Stimulated activated memory B cell treated with anti-CD40 and anti-IgM and Interleukin-4, amounts not matched to agents 10 μg/mL and 1 μg/mL and 100 μg/mL, for 72 hours (primary cell): ENCODE measurements around the gene DNAH10.
"Not testable (repeated sequence)": the region's sequence is repeated elsewhere in the genome, so short reads cannot be mapped to it uniquely, and the experiment has no call there.

Source experiments
- ATAC-seq: fragments of 150-1000 bp; cut with Tn5 transposase; 2 replicates; pipeline ENCODE4 v1.10.0; 2021
- H3K27ac Mint-ChIP-seq: one replicate; pipeline ENCODE4 v1.8.0; 2022; ENCODE audit warnings: mild to moderate bottlenecking, mixed read lengths
- H3K27me3 Mint-ChIP-seq: one replicate; pipeline ENCODE4 v1.8.0; 2022; ENCODE audit warnings: mixed read lengths
- H3K36me3 Mint-ChIP-seq: one replicate; pipeline ENCODE4 v1.8.0; 2022; ENCODE audit warnings: mixed read lengths
- H3K4me1 Mint-ChIP-seq: one replicate; pipeline ENCODE4 v1.8.0; 2022; ENCODE audit warnings: mixed read lengths
- H3K4me3 Mint-ChIP-seq: one replicate; pipeline ENCODE4 v1.8.0; 2022; ENCODE audit warnings: mild to moderate bottlenecking, moderate library complexity, mixed read lengths
- H3K9me3 Mint-ChIP-seq: one replicate; pipeline ENCODE4 v1.8.0; 2022; ENCODE audit warnings: mixed read lengths

Gene DNAH10

DNA sequence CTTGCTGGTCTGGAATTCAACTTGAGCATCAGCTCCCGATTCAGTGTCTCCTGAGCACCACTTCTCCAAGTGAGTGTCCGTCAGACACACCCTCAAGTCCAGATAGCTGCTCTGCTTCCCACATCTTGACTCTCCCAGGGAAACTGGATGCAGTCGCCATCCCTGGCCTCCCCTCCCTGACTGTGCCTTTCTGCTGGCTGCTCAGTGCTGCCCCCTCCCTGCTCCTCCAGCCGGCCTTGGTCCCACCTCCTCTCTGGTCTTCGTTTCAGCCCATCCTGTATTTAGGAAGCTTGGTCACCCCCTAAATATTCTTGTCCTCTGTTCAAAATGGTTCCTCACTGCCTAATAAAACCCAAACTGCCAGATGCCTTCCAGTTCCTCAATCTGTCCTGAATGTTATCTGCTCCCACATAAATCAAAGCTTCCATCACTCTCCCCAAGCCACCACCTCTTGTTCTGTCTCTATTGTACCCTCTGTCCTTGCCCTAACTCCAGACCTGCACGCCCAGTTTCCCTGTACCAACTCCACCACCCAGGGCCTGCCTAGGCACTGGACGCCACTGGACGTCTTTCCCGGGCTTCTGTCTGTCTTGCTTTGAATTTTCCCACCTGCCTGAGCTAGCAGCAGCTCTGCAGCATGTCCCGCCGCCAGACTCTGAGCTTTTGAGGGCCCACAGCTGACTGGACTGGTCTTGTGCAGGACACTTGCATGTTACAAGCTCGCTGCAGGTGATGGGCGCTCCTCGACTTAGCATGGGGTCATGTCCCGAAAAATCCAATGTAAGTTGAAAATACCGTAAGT lies 176.8 kb downstream of the DNAH10 start:
- Mint-ChIP-seq H3K27ac (peak overlapping the region; percentile 42), H3K36me3 (peaks cover 48% of the 10 kb centered on the region), H3K27me3 (no peaks in the 10 kb centered on the region), H3K9me3 (no peaks in the 10 kb centered on the region), H3K4me1 (peaks cover 22% of the 10 kb centered on the region), H3K4me3 (no peak overlapping the region)
- no peak for ATAC-seq

- H3K4me3 Mint-ChIP-seq = no peak overlapping the region
- H3K36me3 Mint-ChIP-seq = peaks cover 55% of the 10 kb centered on the region
- H3K27ac Mint-ChIP-seq = no peak overlapping the region
- no peaks in the 10 kb centered on the region for H3K9me3 Mint-ChIP-seq
- no peak for ATAC-seq
- H3K4me1 Mint-ChIP-seq = peaks cover 18% of the 10 kb centered on the region
- H3K27me3 Mint-ChIP-seq = no peaks in the 10 kb centered on the region
These were observed 177.9 kb downstream of the DNAH10 start for GRCh38 chr12:123939716-123940626.

DNA sequence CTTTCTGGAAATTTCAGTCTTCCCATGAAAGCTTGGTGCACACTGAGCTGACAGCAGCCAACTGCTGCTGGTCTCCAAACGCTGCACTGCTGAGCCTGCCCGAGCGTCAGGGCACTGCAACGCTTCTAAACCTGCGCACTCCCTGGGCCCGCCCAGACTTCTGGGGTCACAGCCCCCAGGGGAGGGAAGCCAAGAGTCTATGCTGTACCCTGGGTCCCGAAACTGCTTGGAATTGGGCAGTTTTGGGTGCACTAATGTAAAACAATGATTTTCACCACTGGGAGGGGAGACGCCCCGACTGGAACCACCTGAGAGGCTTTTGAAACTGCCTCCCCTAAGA lies 178.5 kb downstream of the DNAH10 start:
- no peak overlapping the region for H3K27ac Mint-ChIP-seq
- no peak for ATAC-seq
- peaks cover 55% of the 10 kb centered on the region for H3K36me3 Mint-ChIP-seq
- no peak overlapping the region for H3K4me3 Mint-ChIP-seq
- H3K27me3 Mint-ChIP-seq = no peaks in the 10 kb centered on the region
- no peaks in the 10 kb centered on the region for H3K9me3 Mint-ChIP-seq
- H3K4me1 Mint-ChIP-seq = peaks cover 18% of the 10 kb centered on the region

DNA sequence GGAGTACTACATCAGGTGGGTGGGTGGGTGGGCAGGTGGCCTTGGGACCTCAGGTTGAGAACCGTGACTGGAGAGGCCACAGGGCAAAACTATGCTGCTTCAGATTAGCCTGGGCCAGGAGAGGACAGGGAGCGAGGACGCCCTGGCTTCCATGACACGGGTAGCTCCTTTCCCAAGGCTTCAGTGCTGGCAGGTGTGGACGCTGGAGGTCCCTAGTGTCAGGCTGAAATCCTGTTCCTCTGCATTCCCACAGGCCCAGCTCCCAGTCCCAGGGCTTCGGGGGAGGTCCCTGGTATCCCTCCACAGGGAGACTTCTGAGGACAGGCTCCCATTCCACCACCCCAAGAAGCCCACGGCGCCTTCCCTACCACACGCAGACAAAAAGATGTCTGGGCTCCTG lies 178.9 kb downstream of the DNAH10 start:
- Mint-ChIP-seq H3K27me3 (no peaks in the 10 kb centered on the region), H3K27ac (no peak overlapping the region), H3K36me3 (peaks cover 58% of the 10 kb centered on the region), H3K4me1 (peaks cover 18% of the 10 kb centered on the region), H3K4me3 (no peak overlapping the region), H3K9me3 (no peaks in the 10 kb centered on the region)
- no peak for ATAC-seq

DNA sequence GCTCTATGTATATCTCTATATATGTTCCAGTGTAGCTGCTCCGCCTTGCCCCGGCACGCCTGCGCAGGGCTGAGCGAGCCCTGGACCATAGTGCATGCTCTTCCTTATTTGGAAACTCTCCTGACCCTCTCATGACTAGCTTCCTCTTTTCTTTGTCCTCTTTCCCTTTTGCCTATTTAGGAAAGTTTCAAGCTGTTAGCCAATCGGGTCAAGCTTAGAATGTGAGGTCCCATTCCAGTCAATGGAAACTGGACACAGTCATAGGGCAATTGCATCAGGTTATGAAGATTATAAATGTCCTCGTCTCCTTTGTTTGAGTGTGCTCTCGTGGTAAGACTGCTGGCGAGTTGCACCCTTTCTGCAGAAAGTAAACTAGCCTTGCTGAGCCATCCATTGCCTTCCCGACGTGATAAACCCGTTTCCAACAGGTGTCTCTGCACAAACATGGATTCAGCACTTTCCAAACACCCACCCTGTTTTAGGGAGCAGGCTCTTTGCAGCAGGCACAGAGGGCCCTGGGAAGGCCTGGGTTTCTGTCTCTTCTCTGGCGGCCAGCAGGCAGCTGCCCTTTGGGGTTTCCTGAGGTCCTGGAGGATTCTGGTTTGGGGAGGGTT lies 179.6 kb downstream of the DNAH10 start:
- Mint-ChIP-seq H3K36me3 (peaks cover 56% of the 10 kb centered on the region), H3K27ac (no peak overlapping the region)

DNA sequence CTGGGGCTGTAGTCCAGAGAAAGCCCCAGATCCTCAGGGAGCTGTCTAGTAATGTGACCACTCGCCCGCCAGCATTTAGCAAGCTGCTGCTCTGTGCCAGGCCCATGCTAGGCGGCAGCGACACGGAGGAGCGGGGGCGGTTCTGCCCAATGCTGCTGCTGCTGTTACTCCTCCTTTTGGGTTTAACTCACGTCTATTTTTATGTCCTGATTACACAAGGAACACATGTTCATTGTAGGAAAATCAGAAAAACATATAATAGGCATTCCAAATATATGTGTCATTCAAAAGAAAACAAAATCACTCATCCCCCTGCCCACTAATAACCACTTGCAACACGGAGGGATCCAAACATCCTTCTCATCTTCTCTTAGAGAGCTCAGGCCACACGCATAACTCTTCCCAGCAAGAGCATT lies 180.1 kb downstream of the DNAH10 start:
- H3K4me1 Mint-ChIP-seq = peaks cover 18% of the 10 kb centered on the region
- peaks cover 52% of the 10 kb centered on the region for H3K36me3 Mint-ChIP-seq
- no peaks in the 10 kb centered on the region for H3K27me3 Mint-ChIP-seq
- no peak for ATAC-seq
- no peak overlapping the region for H3K27ac Mint-ChIP-seq
- no peaks in the 10 kb centered on the region for H3K9me3 Mint-ChIP-seq
- H3K4me3 Mint-ChIP-seq = no peak overlapping the region

More for the DNA sequence above, 179.6 kb downstream of the DNAH10 start:
- peaks cover 18% of the 10 kb centered on the region for H3K4me1 Mint-ChIP-seq
- no peak overlapping the region for H3K4me3 Mint-ChIP-seq
- no peak for ATAC-seq
- no peaks in the 10 kb centered on the region for H3K27me3 Mint-ChIP-seq
- no peaks in the 10 kb centered on the region for H3K9me3 Mint-ChIP-seq

GRCh38 chr12:123942911-123943648 lies 181.0 kb downstream of the DNAH10 start:
- H3K9me3 Mint-ChIP-seq = no peaks in the 10 kb centered on the region
- ATAC-seq = no peak
- peaks cover 46% of the 10 kb centered on the region for H3K36me3 Mint-ChIP-seq
- no peaks in the 10 kb centered on the region for H3K27me3 Mint-ChIP-seq
- H3K27ac Mint-ChIP-seq = no peak overlapping the region
- peaks cover 12% of the 10 kb centered on the region for H3K4me1 Mint-ChIP-seq
- no peak overlapping the region for H3K4me3 Mint-ChIP-seq

DNA sequence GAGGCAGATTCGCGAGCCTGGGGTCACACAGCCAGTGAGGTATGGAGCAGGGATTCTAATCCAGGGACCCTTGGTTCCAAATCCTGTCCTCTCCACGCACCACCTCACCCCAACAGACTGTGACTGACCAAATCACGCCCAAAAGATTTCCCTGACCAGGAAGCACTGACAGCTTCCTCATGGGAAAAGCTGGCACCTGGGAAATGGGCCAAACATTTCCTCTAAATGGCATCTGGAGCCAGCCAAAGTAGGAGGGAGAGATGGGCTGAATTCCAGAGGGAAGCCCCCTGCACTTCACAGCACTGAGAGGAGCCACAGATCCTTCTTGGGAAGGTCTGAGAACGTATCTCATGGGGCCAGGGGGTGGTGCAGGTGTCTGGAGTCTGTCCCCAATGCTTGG lies 181.7 kb downstream of the DNAH10 start:
- H3K27ac Mint-ChIP-seq = no peak overlapping the region
- no peaks in the 10 kb centered on the region for H3K9me3 Mint-ChIP-seq
- no peak for ATAC-seq
- no peak overlapping the region for H3K4me3 Mint-ChIP-seq
- H3K4me1 Mint-ChIP-seq = peaks cover 4% of the 10 kb centered on the region
- peaks cover 46% of the 10 kb centered on the region for H3K36me3 Mint-ChIP-seq
- no peaks in the 10 kb centered on the region for H3K27me3 Mint-ChIP-seq

DNA sequence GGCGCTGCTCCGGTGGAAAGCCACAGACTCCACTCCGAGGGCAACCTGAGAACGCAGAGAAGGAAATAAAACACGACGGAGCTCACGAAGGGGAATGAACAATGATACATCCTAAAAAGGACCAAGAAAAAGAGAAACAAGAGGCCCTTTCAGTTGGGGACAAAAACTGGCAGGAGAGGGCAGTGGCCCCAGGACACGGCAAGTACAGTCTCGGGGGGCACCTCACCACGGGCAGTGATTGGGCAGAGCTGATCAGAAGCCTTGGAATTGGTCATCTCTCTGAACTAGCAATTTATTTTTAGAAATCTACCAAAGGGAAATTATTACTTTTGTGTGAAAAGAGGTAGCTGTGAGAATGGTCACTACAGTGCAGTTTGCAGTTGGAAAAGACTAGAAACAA lies 182.6 kb downstream of the DNAH10 start:
- no peaks in the 10 kb centered on the region for H3K4me1 Mint-ChIP-seq
- no peaks in the 10 kb centered on the region for H3K9me3 Mint-ChIP-seq
- H3K27me3 Mint-ChIP-seq = no peaks in the 10 kb centered on the region
- ATAC-seq = no peak
- H3K4me3 Mint-ChIP-seq = no peak overlapping the region
- peaks cover 46% of the 10 kb centered on the region for H3K36me3 Mint-ChIP-seq
- no peak overlapping the region for H3K27ac Mint-ChIP-seq

DNA sequence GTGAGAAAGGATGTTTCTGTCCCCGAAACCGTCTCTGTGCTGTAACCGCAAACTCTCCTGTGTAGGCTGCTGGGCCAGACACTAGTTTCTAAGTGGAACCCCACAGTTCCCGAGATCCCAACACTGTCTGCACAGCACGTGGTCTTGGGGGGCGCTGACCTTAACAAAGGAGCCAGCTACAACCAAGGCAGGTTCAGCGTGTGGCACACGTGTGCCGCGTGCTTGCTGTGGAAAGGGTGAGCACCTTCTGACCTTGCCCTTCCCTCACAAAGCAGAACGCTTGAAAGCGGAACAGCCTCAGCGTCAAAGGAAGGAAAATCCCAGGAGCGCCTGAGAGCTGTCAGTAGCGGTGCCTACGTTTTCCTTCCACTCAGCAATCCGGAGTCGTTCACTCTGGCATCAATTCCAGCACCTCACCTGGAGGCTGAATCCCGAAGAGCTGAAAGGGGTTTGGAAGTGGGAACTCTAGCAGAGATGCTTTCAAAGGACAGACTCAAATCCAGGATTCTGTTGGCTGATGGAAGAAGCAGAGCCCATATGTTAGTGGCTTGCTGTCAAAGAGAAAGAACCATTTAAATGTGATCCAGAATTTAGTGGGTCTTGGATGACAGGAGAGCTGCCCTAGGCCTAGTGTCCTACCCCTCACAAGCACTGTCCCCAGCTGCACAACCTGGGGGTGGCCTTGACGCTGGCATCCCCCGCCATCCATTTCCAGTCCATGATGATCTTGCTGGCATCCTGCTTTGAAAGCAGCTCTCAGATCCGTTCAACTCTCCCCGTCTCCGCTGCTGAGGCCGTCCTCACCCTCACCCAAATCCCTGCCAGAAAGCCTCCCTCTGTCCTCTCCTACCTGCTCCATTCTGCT lies 183.4 kb downstream of the DNAH10 start:
- Mint-ChIP-seq H3K36me3 (peaks cover 40% of the 10 kb centered on the region), H3K9me3 (no peaks in the 10 kb centered on the region), H3K4me3 (no peak overlapping the region), H3K27me3 (no peaks in the 10 kb centered on the region), H3K27ac (no peak overlapping the region), H3K4me1 (no peaks in the 10 kb centered on the region)
- ATAC-seq = no peak

DNA sequence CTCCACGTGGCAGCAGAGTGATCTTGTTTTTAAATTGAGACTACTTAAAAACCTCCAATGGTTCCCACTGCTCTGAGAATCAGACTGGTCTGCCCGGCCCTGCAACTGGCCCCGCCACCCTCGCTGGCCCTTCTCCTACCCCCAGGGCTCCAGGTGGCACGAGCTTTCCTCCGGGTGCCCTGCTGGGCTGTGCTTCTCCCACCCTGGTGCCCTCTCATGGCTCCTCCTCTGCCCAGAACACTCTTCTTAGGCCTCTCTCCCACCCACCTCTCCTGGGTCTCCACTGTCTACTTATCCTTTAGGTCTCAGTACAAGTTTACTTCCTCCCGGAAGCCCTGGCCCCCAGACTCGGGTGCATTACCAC lies 184.0 kb downstream of the DNAH10 start:
- Mint-ChIP-seq H3K9me3 (no peaks in the 10 kb centered on the region), H3K4me3 (no peak overlapping the region), H3K27ac (no peak overlapping the region), H3K36me3 (peaks cover 37% of the 10 kb centered on the region), H3K27me3 (no peaks in the 10 kb centered on the region), H3K4me1 (no peaks in the 10 kb centered on the region)
- no peak for ATAC-seq

GRCh38 chr12:123946516-123947505 lies 184.7 kb downstream of the DNAH10 start:
- peaks cover 30% of the 10 kb centered on the region for H3K36me3 Mint-ChIP-seq
- H3K27ac Mint-ChIP-seq, H3K27me3 Mint-ChIP-seq, H3K9me3 Mint-ChIP-seq, H3K4me1 Mint-ChIP-seq, ATAC-seq, H3K4me3 Mint-ChIP-seq: not testable (repeated sequence)

DNA sequence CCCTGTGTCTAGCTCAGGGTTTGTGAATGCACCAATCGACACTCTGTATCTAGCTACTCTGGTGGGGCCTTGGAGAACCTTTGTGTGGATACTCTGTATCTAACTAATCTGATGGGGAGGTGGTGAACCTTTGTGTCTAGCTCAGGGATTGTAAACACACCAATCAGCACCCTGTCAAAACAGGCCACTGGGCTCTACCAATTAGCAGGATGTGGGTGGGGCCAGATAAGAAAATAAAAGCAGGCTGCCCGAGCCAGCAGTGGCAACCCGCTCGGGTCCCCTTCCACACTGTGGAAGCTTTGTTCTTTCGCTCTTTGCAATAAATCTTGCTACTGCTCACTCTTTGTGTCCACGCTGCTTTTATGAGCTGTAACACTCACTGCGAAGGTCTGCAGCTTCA lies 185.4 kb downstream of the DNAH10 start:
- not testable (repeated sequence) for ATAC-seq, H3K9me3 Mint-ChIP-seq, H3K27ac Mint-ChIP-seq, H3K4me3 Mint-ChIP-seq, H3K27me3 Mint-ChIP-seq, H3K4me1 Mint-ChIP-seq
- H3K36me3 Mint-ChIP-seq = peaks cover 23% of the 10 kb centered on the region
